Nephron progenitor cell (in vitro differentiated cells): ENCODE measurements around the gene GNAI2.
A peak's percentile ranks its signal among the peaks of the same experiment; 100 is the strongest.

Experiments used
- DNase-seq: peaks from one replicate; pipeline ENCODE4 v3.0.0; 2021
- H3K27ac Mint-ChIP-seq: 2 replicates; pipeline ENCODE4 v1.8.0; 2021; ENCODE audit warnings: mild to moderate bottlenecking, moderate library complexity, mixed read lengths
- H3K27me3 Mint-ChIP-seq: 2 replicates; pipeline ENCODE4 v1.8.0; 2021; ENCODE audit warnings: mild to moderate bottlenecking, low read depth, mixed read lengths; ENCODE audit not compliant: poor library complexity
- H3K36me3 Mint-ChIP-seq: 2 replicates; pipeline ENCODE4 v1.8.0; 2021; ENCODE audit warnings: low read depth, mixed read lengths
- H3K4me1 Mint-ChIP-seq: 2 replicates; pipeline ENCODE4 v1.8.0; 2021; ENCODE audit warnings: mixed read lengths
- H3K4me3 Mint-ChIP-seq: 2 replicates; pipeline ENCODE4 v1.8.0; 2021; ENCODE audit warnings: mild to moderate bottlenecking, moderate library complexity, mixed read lengths
- H3K9me3 Mint-ChIP-seq: 2 replicates; pipeline ENCODE4 v1.8.0; 2021; ENCODE audit warnings: mild to moderate bottlenecking, moderate library complexity, mixed read lengths
- CTCF ChIP-seq: fragments of 200-600 bp; sonication (generic); IDR thresholded peaks from 2 replicates; pipeline ENCODE4 v1.5.0; 2021; ENCODE audit warnings: antibody characterized with exemption

GNAI2 gene

GRCh38 chr3:50294492-50295403, 58.7 kb downstream of the GNAI2 start:
- no peak overlapping the region for H3K27ac Mint-ChIP-seq
- no peak for DNase-seq
- H3K36me3 Mint-ChIP-seq = no peaks in the 10 kb centered on the region
- no peak overlapping the region for H3K4me3 Mint-ChIP-seq
- H3K4me1 Mint-ChIP-seq = peaks cover 25% of the 10 kb centered on the region
- no peaks in the 10 kb centered on the region for H3K9me3 Mint-ChIP-seq
- H3K27me3 Mint-ChIP-seq = peaks cover 5% of the 10 kb centered on the region
- no peak for TF ChIP-seq CTCF

GRCh38 chr3:50295553-50296431, 59.8 kb downstream of the GNAI2 start:
- DNase-seq = no peak
- peak overlapping the region; percentile 17 for H3K27ac Mint-ChIP-seq

GRCh38 chr3:50296721-50297383, 60.8 kb downstream of the GNAI2 start:
- TF ChIP-seq CTCF = no peak
- DNase-seq = no peak
- Mint-ChIP-seq H3K4me1 (peaks cover 26% of the 10 kb centered on the region), H3K4me3 (no peak overlapping the region), H3K9me3 (no peaks in the 10 kb centered on the region), H3K27me3 (peaks cover 5% of the 10 kb centered on the region), H3K36me3 (no peaks in the 10 kb centered on the region), H3K27ac (no peak overlapping the region)

More at GRCh38 chr3:50295553-50296431, 59.8 kb downstream of the GNAI2 start:
- H3K9me3 Mint-ChIP-seq = no peaks in the 10 kb centered on the region
- no peak for TF ChIP-seq CTCF
- peaks cover 33% of the 10 kb centered on the region for H3K4me1 Mint-ChIP-seq
- no peaks in the 10 kb centered on the region for H3K36me3 Mint-ChIP-seq
- no peak overlapping the region for H3K4me3 Mint-ChIP-seq
- H3K27me3 Mint-ChIP-seq = peaks cover 5% of the 10 kb centered on the region

- no peak overlapping the region for H3K4me3 Mint-ChIP-seq
- H3K9me3 Mint-ChIP-seq = no peaks in the 10 kb centered on the region
- H3K27me3 Mint-ChIP-seq = peaks cover 5% of the 10 kb centered on the region
- H3K36me3 Mint-ChIP-seq = no peaks in the 10 kb centered on the region
- H3K27ac Mint-ChIP-seq = no peak overlapping the region
- no peak for DNase-seq
- no peak for TF ChIP-seq CTCF
- peaks cover 28% of the 10 kb centered on the region for H3K4me1 Mint-ChIP-seq
Observed at GRCh38 chr3:50297384-50297775, 61.4 kb downstream of the GNAI2 start.

- DNase-seq = no peak
- no peak overlapping the region for H3K27ac Mint-ChIP-seq
- H3K4me1 Mint-ChIP-seq = peaks cover 27% of the 10 kb centered on the region
- H3K36me3 Mint-ChIP-seq = no peaks in the 10 kb centered on the region
- H3K27me3 Mint-ChIP-seq = peaks cover 5% of the 10 kb centered on the region
- H3K4me3 Mint-ChIP-seq = peak overlapping the region; percentile 96
- no peak for TF ChIP-seq CTCF
- H3K9me3 Mint-ChIP-seq = no peaks in the 10 kb centered on the region
Observed at GRCh38 chr3:50297896-50298725, 62.1 kb downstream of the GNAI2 start.
